ENCODE measurements around the gene NEGR1. TPM values are rescaled to one million over a fixed set of nuclear protein-coding genes. Genes with fewer than 3 reads are reported as not detected.
A peak's percentile ranks its signal among the peaks of the same experiment; 100 is the strongest.

The NEGR1 gene
- total RNA-seq, 1 donor from 2014 or later = 9.7 TPM

DNA sequence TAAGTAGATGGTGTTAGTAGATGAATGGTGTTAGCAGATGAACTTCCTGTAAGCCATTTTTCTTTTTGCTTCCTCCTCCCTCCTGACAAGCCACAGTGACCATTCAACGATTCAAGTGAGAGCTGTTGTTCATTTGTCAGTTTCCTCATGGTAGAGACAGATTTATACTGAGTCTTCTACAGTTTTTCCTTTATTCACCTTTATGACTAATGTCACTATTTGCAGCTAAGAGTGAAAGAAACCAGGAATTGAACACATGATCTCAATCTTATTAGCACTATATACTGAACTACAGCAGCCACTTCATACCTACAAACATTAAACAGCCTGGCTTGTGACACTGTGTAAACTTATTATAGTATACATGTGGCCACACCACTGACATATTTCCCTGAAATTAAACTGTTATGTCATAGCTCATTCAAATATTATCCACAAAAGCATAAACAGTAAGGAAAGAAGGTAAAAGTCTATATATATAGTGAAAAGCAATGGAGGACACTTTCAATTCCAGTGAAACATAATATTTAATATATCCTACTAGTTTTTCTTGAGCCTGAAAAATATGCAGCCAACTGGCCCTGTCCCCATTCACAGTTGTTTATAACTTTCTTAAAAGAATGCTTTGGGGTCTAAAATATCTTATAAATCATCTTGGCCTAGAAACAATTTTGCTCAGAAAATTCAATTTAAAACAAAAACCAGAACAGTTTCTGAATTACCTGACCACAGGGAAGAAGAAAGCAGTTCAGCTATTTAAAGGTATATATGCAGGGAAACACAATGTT is 634.6 kb downstream of the NEGR1 start:
- H3K36me3 ChIP-seq = no peaks in the 10 kb centered on the region
- H3K9me3 ChIP-seq (replicated peaks) = no peaks in the 10 kb centered on the region
- no peak overlapping the region for H3K4me3 ChIP-seq
- DNase-seq = no peak
- no peak overlapping the region for H3K27ac ChIP-seq (replicated peaks)
- intact Hi-C loops (cut with micrococcal nuclease) = no loop called here
- H3K27me3 ChIP-seq (ENCODE audit: low read depth) = no peaks in the 10 kb centered on the region
- TF ChIP-seq, protein P1, sequence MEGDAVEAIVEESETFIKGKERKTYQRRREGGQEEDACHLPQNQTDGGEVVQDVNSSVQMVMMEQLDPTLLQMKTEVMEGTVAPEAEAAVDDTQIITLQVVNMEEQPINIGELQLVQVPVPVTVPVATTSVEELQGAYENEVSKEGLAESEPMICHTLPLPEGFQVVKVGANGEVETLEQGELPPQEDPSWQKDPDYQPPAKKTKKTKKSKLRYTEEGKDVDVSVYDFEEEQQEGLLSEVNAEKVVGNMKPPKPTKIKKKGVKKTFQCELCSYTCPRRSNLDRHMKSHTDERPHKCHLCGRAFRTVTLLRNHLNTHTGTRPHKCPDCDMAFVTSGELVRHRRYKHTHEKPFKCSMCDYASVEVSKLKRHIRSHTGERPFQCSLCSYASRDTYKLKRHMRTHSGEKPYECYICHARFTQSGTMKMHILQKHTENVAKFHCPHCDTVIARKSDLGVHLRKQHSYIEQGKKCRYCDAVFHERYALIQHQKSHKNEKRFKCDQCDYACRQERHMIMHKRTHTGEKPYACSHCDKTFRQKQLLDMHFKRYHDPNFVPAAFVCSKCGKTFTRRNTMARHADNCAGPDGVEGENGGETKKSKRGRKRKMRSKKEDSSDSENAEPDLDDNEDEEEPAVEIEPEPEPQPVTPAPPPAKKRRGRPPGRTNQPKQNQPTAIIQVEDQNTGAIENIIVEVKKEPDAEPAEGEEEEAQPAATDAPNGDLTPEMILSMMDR (IDR thresholded peaks at IDR 0.05; ENCODE audit: borderline replicate concordance) = no peak
- H3K4me1 ChIP-seq = peaks cover 9% of the 10 kb centered on the region

DNA sequence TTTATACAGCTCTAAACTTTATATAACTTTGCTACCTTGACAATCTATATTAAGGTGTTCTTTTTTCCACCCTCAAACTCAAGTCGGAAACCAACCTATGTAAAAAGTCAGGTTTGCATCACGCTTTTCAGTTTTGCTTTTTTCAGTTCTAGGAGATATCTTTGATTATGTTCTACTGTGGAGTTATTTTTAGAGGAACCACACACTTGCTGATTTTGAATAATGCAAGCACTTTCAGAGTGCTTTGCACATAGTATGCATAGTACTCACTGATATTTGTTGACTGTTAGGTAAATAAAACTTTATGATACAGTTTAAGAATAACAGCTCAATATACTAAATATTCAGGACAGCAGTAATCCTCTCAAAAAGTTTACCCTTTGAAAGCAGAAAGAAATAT is 637.3 kb downstream of the NEGR1 start:
- Histone ChIP-seq H3K27me3 (ENCODE audit: low read depth) (no peaks in the 10 kb centered on the region), H3K9me3 (replicated peaks) (no peaks in the 10 kb centered on the region), H3K4me1 (peaks cover 14% of the 10 kb centered on the region), H3K4me3 (no peak overlapping the region), H3K27ac (replicated peaks) (no peak overlapping the region), H3K36me3 (no peaks in the 10 kb centered on the region)
- DNase-seq = no peak
- TF ChIP-seq, protein P1 (IDR thresholded peaks at IDR 0.05; ENCODE audit: borderline replicate concordance) = no peak
- intact Hi-C loops (cut with micrococcal nuclease) = no loop called here

- no peaks in the 10 kb centered on the region for H3K36me3 ChIP-seq
- H3K9me3 ChIP-seq (replicated peaks) = no peaks in the 10 kb centered on the region
- TF ChIP-seq, protein P1 (IDR thresholded peaks at IDR 0.05; ENCODE audit: borderline replicate concordance) = no peak
- intact Hi-C loops (cut with micrococcal nuclease) = no loop called here
- H3K4me3 ChIP-seq = no peak overlapping the region
- peak overlapping the region; percentile 43 for H3K27ac ChIP-seq (replicated peaks)
- H3K4me1 ChIP-seq = peaks cover 16% of the 10 kb centered on the region
- DNase-seq = no peak
- no peaks in the 10 kb centered on the region for H3K27me3 ChIP-seq (ENCODE audit: low read depth)
These were observed 640.4 kb downstream of the NEGR1 start for GRCh38 chr1:71641903-71642302.

- Histone ChIP-seq H3K4me3 (no peak overlapping the region), H3K9me3 (replicated peaks) (no peaks in the 10 kb centered on the region), H3K27me3 (ENCODE audit: low read depth) (no peaks in the 10 kb centered on the region), H3K4me1 (peaks cover 16% of the 10 kb centered on the region), H3K36me3 (no peaks in the 10 kb centered on the region), H3K27ac (replicated peaks) (peak overlapping the region; percentile 43)
- TF ChIP-seq, protein P1 (IDR thresholded peaks at IDR 0.05; ENCODE audit: borderline replicate concordance) = no peak
- intact Hi-C loops (cut with micrococcal nuclease) = no loop called here
- DNase-seq = no peak
These were observed 641.3 kb downstream of the NEGR1 start for GRCh38 chr1:71640998-71641397.

GRCh38 chr1:71640116-71640515 is 642.2 kb downstream of the NEGR1 start:
- TF ChIP-seq, protein P1 (IDR thresholded peaks at IDR 0.05; ENCODE audit: borderline replicate concordance) = no peak
- no peak overlapping the region for H3K4me3 ChIP-seq
- H3K27me3 ChIP-seq (ENCODE audit: low read depth) = no peaks in the 10 kb centered on the region
- no peaks in the 10 kb centered on the region for H3K36me3 ChIP-seq
- peaks cover 16% of the 10 kb centered on the region for H3K4me1 ChIP-seq
- peaks cover 6% of the 10 kb centered on the region for H3K9me3 ChIP-seq (replicated peaks)
- peak overlapping the region; percentile 43 for H3K27ac ChIP-seq (replicated peaks)
- no peak for DNase-seq
- intact Hi-C loops (cut with micrococcal nuclease) = no loop called here

Measured in left ventricle myocardium inferior (tissue), 1 donor.